SH-SY5Y (cell line): ENCODE results near the gene SPHKAP.

Experiments used
- GATA2 ChIP-seq: IDR thresholded peaks from 2 replicates; pipeline ENCODE4 v1.6.1; 2011; ENCODE audit warnings: mild to moderate bottlenecking, low read depth, low read length
- GATA3 ChIP-seq: IDR thresholded peaks from 2 replicates; pipeline ENCODE4 v1.6.1; 2011; ENCODE audit warnings: low read depth, mild to moderate bottlenecking, low read length, moderate library complexity

SPHKAP gene, protein sequence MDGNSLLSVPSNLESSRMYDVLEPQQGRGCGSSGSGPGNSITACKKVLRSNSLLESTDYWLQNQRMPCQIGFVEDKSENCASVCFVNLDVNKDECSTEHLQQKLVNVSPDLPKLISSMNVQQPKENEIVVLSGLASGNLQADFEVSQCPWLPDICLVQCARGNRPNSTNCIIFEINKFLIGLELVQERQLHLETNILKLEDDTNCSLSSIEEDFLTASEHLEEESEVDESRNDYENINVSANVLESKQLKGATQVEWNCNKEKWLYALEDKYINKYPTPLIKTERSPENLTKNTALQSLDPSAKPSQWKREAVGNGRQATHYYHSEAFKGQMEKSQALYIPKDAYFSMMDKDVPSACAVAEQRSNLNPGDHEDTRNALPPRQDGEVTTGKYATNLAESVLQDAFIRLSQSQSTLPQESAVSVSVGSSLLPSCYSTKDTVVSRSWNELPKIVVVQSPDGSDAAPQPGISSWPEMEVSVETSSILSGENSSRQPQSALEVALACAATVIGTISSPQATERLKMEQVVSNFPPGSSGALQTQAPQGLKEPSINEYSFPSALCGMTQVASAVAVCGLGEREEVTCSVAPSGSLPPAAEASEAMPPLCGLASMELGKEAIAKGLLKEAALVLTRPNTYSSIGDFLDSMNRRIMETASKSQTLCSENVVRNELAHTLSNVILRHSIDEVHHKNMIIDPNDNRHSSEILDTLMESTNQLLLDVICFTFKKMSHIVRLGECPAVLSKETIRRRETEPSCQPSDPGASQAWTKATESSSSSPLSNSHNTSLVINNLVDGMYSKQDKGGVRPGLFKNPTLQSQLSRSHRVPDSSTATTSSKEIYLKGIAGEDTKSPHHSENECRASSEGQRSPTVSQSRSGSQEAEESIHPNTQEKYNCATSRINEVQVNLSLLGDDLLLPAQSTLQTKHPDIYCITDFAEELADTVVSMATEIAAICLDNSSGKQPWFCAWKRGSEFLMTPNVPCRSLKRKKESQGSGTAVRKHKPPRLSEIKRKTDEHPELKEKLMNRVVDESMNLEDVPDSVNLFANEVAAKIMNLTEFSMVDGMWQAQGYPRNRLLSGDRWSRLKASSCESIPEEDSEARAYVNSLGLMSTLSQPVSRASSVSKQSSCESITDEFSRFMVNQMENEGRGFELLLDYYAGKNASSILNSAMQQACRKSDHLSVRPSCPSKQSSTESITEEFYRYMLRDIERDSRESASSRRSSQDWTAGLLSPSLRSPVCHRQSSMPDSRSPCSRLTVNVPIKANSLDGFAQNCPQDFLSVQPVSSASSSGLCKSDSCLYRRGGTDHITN (N-terminal part only)

GRCh38 chr2:228181098-228182019 is at the start of gene SPHKAP:
Gene SPHKAP (minus strand): TSS chr2:228181687. CDS start chr2:228181598, 89 bp downstream.
- no peak for TF ChIP-seq GATA3

DNA sequence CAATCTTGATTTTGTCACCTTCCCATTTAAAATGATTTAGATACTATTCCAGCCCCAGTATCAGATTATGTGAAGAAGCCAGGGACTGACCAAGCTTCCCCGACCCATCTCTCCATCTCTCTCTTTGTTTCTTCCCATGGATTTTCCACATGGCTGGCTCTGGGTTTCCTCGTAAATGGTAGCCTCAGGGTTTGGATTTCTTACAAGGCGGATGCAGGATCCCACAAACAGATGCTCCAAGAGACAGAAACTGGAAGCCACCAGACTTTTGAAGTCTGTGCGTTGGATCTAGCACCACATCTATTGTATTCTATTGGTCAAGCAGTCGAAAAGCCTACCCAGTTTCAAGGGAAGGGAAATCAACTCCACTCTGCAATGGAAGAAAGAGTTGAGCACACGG is 46.0 kb upstream of the SPHKAP start:
- TF ChIP-seq GATA2 (no peak), GATA3 (no peak)

DNA sequence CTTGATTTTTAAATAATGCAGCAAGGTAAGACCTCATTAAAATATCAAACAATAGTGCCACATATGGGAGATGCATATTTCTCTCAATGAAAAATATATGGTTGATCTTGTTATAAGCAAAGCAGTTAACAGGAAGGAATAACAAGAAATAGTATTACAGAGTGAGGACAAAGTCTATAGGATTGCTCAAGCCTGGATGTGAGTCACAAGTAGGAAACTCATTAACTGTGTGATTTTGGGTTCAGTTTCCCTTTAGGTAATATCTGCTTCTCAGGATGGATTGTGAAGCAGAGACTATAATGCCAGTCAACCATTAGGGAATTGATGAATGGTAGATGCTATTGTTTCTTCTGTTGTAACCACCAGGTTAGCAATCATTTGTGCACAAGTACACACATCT is 42.9 kb upstream of the SPHKAP start:
- TF ChIP-seq GATA3 (no peak), GATA2 (no peak)

GRCh38 chr2:228197504-228197903 is 16.0 kb upstream of the SPHKAP start:
- TF ChIP-seq GATA3, result no peak
- no peak for TF ChIP-seq GATA2

DNA sequence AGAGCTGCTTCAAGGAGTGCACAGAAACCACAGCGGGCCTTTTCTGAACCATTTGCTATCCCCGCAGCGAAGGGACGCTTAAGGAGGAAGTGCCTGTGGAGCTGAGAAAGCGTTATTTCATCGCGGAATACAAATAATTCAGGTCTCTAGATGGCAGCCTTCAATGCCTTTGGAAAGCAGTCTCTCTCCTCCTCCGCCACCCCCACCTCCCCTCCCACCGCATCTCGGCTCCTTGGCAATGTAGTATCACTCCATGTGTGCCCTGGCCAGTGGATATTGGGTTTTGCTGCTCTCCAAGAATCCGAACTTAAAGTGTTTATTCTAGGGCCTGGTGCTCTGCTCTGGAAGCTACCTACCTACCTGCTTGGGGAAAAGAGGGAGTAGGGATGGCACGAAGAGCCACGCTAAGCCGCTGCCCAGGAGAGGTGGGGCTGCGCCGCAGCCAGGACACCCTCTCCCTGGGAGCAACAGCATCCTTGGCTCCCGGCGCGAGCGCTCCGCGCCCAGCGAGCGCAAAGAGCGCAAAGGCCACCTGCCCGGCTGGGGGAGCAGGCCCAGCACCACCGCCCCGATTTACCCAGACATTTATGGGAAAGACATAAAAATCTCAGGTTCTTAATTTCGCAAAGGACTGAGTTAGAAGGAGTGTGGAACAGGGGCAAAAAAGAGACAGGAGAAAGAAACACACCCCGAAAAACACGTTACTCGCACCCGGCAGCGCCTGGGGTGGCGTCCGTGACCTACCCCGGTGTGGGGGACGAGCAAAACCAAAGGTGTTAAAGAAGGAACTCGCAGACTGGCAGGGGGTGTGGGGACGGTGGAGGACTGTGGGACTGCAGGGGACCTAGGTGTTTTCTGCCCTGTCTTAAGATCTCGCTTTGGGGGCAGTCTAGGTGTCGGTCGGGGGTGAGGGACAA is 1.0 kb downstream of the SPHKAP start:
- TF ChIP-seq GATA3 (no peak), GATA2 (no peak)

DNA sequence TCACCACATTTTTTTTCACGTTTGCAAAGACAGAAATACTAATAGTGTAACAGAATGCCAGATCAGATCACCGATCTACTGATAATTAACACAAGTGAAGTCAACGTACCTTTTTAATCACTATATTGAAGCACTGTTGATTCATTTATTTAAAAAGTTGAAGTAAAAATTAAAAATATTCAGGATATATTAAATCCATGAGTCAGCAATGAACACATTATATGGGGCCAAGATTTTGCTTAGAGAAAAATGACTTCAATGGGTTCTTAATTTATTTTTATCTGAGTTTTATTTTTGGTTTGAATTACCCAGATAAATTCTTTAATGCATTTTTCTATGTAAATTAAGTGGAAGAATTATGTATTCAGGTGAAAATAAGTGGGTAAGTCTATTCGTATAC is 14.2 kb downstream of the SPHKAP start:
- TF ChIP-seq GATA3, result no peak
- TF ChIP-seq GATA2, result no peak

DNA sequence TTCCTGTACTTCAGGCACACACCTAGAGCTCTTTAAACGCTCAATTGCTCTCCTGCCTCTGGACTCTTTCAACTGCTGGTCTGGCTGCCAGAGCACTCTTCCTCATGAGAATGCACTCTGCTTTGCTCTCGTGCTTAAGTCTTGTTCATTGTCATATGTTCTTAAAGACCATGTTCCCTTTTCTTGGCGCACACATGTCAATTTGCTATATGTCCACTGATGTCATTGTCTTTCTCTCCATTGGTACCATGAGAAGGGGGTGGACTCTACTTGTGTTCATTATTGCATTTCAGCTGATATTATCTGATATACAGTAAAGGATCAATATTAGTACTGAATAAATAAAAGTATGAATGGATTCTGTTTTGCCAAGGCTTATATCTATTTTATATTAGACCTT is 16.8 kb downstream of the SPHKAP start:
- TF ChIP-seq GATA3 (no peak), GATA2 (no peak)

- no peak for TF ChIP-seq GATA2
- no peak for TF ChIP-seq GATA3
These were observed 23.6 kb downstream of the SPHKAP start for GRCh38 chr2:228157841-228158240.

DNA sequence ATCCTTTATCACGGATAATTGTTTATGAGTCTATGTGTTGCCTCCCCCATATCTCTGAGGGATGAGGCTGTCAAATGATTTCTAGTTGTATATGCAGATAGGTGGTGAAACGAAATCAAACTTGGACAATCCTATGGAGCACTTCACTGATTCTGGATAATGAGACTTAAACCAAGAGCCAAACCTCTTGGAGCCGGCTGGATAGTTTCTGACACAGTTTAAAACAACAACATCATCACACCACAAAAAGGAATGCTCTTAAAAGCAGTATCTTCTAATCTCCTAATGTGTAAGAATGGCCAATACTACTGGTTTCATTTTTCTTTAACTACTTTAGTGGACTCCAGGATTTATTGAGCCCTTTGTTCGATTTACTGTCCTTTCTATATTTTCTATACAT is 36.5 kb downstream of the SPHKAP start:
- TF ChIP-seq GATA3 (no peak), GATA2 (no peak)

GRCh38 chr2:228140934-228141528 is 40.5 kb downstream of the SPHKAP start:
- no peak for TF ChIP-seq GATA2
- TF ChIP-seq GATA3, result no peak

DNA sequence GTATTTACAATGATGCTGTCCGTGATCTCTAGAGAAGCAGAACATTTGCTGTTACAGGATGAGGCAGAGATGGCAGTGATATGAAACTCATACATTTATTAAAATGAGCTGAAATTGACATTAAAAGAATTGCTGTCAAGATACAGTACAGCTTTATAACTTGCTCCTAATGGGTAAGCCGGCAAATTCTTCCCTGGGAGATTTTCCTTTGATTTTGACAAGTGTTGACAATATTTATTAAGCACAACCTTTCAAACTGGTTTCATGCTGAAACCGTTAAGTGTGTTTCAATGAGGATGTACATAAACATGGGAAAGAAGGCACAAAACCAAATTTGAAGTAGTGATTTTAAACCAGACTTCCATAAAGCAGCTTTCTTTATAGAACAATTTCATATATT is 45.5 kb downstream of the SPHKAP start:
- TF ChIP-seq GATA3, result no peak
- no peak for TF ChIP-seq GATA2

- no peak for TF ChIP-seq GATA3
- TF ChIP-seq GATA2, result no peak
These were observed 46.2 kb downstream of the SPHKAP start for GRCh38 chr2:228135300-228135699.
